ENCODE results near the gene LCK. TPM values are rescaled to one million over a fixed set of nuclear protein-coding genes. Genes with fewer than 3 reads are reported as not detected.
A peak's percentile ranks its signal among the peaks of the same experiment; 100 is the strongest.

LCK gene
- total RNA-seq, 1 donor from 2014 or later: not detected

- peaks cover 41% of the 10 kb centered on the region for H3K36me3 Mint-ChIP-seq
These were observed 83.3 kb downstream of the LCK start for GRCh38 chr1:32334274-32334861.

GRCh38 chr1:32334864-32335534 lies 83.9 kb downstream of the LCK start:
- Mint-ChIP-seq H3K4me3 (peak overlapping the region; percentile 97), H3K27ac (peak overlapping the region; percentile 93), H3K36me3 (peaks cover 35% of the 10 kb centered on the region), H3K4me1 (ENCODE audit: unreplicated experiment) (peaks cover 44% of the 10 kb centered on the region), H3K27me3 (no peaks in the 10 kb centered on the region), H3K9me3 (no peaks in the 10 kb centered on the region)
- peak; percentile 70 for TF ChIP-seq CTCF (conservative IDR thresholded peaks at IDR 0.05)
- peak; percentile 82 for DNase-seq (ENCODE audit: extremely low spot score, unreplicated experiment)

More at GRCh38 chr1:32334274-32334861, 83.3 kb downstream of the LCK start:
- Mint-ChIP-seq H3K9me3 (no peaks in the 10 kb centered on the region), H3K4me1 (ENCODE audit: unreplicated experiment) (peaks cover 44% of the 10 kb centered on the region), H3K27me3 (no peaks in the 10 kb centered on the region), H3K4me3 (peak overlapping the region; percentile 97), H3K27ac (peak overlapping the region; percentile 93)
- no peak for TF ChIP-seq CTCF (conservative IDR thresholded peaks at IDR 0.05)
- no peak for DNase-seq (ENCODE audit: extremely low spot score, unreplicated experiment)

GRCh38 chr1:32335535-32335789 lies 84.4 kb downstream of the LCK start:
- H3K27ac Mint-ChIP-seq: no peak overlapping the region
- no peak for DNase-seq (ENCODE audit: extremely low spot score, unreplicated experiment)
- peaks cover 32% of the 10 kb centered on the region for H3K36me3 Mint-ChIP-seq
- no peaks in the 10 kb centered on the region for H3K27me3 Mint-ChIP-seq
- peak overlapping the region; percentile 97 for H3K4me3 Mint-ChIP-seq
- no peak for TF ChIP-seq CTCF (conservative IDR thresholded peaks at IDR 0.05)
- peaks cover 44% of the 10 kb centered on the region for H3K4me1 Mint-ChIP-seq (ENCODE audit: unreplicated experiment)
- H3K9me3 Mint-ChIP-seq: no peaks in the 10 kb centered on the region

Other genes with a start within 250 kb of the LCK start
- 136 and 202 TPM in 2 replicates for gene KHDRBS1, start 237.4 kb upstream of the LCK start, total RNA-seq (ENCODE audit: low replicate concordance)
- 17.2 and 23.3 TPM in 2 replicates for gene TMEM39B, start 178.3 kb upstream of the LCK start, total RNA-seq (ENCODE audit: low replicate concordance)
- 76.2 and 85.1 TPM in 2 replicates for gene KPNA6, start 143.2 kb upstream of the LCK start, total RNA-seq (ENCODE audit: low replicate concordance)
- gene TXLNA, start 71.6 kb upstream of the LCK start, total RNA-seq (ENCODE audit: low replicate concordance): 54.0 and 60.4 TPM in 2 replicates
- gene CCDC28B, start 50.7 kb upstream of the LCK start, total RNA-seq (ENCODE audit: low replicate concordance): 15.8 and 19.6 TPM in 2 replicates
- gene IQCC, start 45.6 kb upstream of the LCK start, total RNA-seq (ENCODE audit: low replicate concordance): 4.3 and 4.7 TPM in 2 replicates
- not detected in 2 replicates for gene DCDC2B, start 42.2 kb upstream of the LCK start, total RNA-seq (ENCODE audit: low replicate concordance)
- gene TMEM234, start 28.9 kb upstream of the LCK start, total RNA-seq (ENCODE audit: low replicate concordance): 33.9 and 35.4 TPM in 2 replicates
- 162 and 179 TPM in 2 replicates for gene EIF3I, start 28.9 kb upstream of the LCK start, total RNA-seq (ENCODE audit: low replicate concordance)
- gene FAM167B, start 4.0 kb upstream of the LCK start, total RNA-seq (ENCODE audit: low replicate concordance): 1.4 and 2.1 TPM in 2 replicates
- 108 and 114 TPM in 2 replicates for gene HDAC1, start 40.8 kb downstream of the LCK start, total RNA-seq (ENCODE audit: low replicate concordance)
- 247 and 465 TPM in 2 replicates for gene MARCKSL1, start 85.0 kb downstream of the LCK start, total RNA-seq (ENCODE audit: low replicate concordance)
- 4.7 and 8.7 TPM in 2 replicates for gene FAM229A, start 111.2 kb downstream of the LCK start, total RNA-seq (ENCODE audit: low replicate concordance)
- 2.1 and 3.8 TPM in 2 replicates for gene TSSK3, start 111.3 kb downstream of the LCK start, total RNA-seq (ENCODE audit: low replicate concordance)
- gene BSDC1, start 143.2 kb downstream of the LCK start, total RNA-seq (ENCODE audit: low replicate concordance): 66.5 and 71.3 TPM in 2 replicates
- gene ZBTB8B, start 213.8 kb downstream of the LCK start, total RNA-seq (ENCODE audit: low replicate concordance): 0.74 and 1.9 TPM in 2 replicates